DMS153 (cell line): Measurements from ENCODE around the gene MTARC2.

Experiments
- DNase-seq: peaks from one replicate; lab custom pipeline; 2025; lab: John Stamatoyannopoulos, UW

MTARC2 gene

GRCh38 chr1:220828179-220828490 is 80.0 kb downstream of the MTARC2 start:
- no peak for DNase-seq

- DNase-seq: no peak
These were observed 80.9 kb downstream of the MTARC2 start for GRCh38 chr1:220828950-220829586.

GRCh38 chr1:220833436-220833835 is 85.3 kb downstream of the MTARC2 start:
- no peak for DNase-seq
